HepG2 (cell line): ENCODE results near the gene ADAT3. TPM values are rescaled to one million over a fixed set of nuclear protein-coding genes. Genes with fewer than 3 reads are reported as not detected.

ENCODE experiments used
- ATRX ChIP-seq: sonication (generic); formaldehyde crosslinking; IDR thresholded peaks from 2 replicates; pipeline ENCODE4 v1.4.0; 2020; ENCODE audit warnings: missing genetic modification reagents, borderline replicate concordance
- BCL3 ChIP-seq: sonication (generic); formaldehyde crosslinking; IDR thresholded peaks from 2 replicates; pipeline ENCODE4 v1.5.1; 2020; ENCODE audit warnings: mild to moderate bottlenecking, missing genetic modification reagents, moderate library complexity
- CBX1 ChIP-seq: IDR thresholded peaks from one replicate; pipeline ENCODE4 v1.6.1; 2016; ENCODE audit warnings: antibody characterized with exemption, low read depth
- DBP ChIP-seq: sonication (generic); formaldehyde crosslinking; IDR thresholded peaks from 2 replicates; pipeline ENCODE4 v1.4.0; 2020; ENCODE audit warnings: missing genetic modification reagents; ENCODE audit errors: not compliant biosample characterization
- GATAD2A ChIP-seq: IDR thresholded peaks from 2 replicates; pipeline ENCODE4 v1.6.1; 2016
- HCFC1 ChIP-seq: fragments of 150-350 bp; IDR thresholded peaks from 2 replicates; pipeline ENCODE4 v1.6.1; 2014; ENCODE audit warnings: low read depth, low read length
- IRF9 ChIP-seq: sonication (generic); formaldehyde crosslinking; IDR thresholded peaks from 2 replicates; pipeline ENCODE4 v1.8.0; 2022; ENCODE audit warnings: missing genetic modification reagents, mild to moderate bottlenecking, borderline replicate concordance
- IRX3 ChIP-seq: sonication (generic); formaldehyde crosslinking; IDR thresholded peaks from 2 replicates; pipeline ENCODE4 v1.8.1; 2023; ENCODE audit warnings: mild to moderate bottlenecking, low read depth, missing genetic modification reagents, borderline replicate concordance
- PHF20 ChIP-seq: sonication (generic); formaldehyde crosslinking; IDR thresholded peaks from 2 replicates; pipeline ENCODE4 v1.5.0; 2020; ENCODE audit warnings: mild to moderate bottlenecking, missing genetic modification reagents
- TRAFD1 ChIP-seq: sonication (generic); formaldehyde crosslinking; IDR thresholded peaks from 2 replicates; pipeline ENCODE4 v1.5.1; 2020; ENCODE audit warnings: missing genetic modification reagents, mild to moderate bottlenecking, borderline replicate concordance
- TSC22D2 ChIP-seq: sonication (generic); formaldehyde crosslinking; IDR thresholded peaks from 2 replicates; pipeline ENCODE4 v1.5.1; 2020; ENCODE audit warnings: missing genetic modification reagents, mild to moderate bottlenecking, borderline replicate concordance
- ZKSCAN8 ChIP-seq: IDR thresholded peaks from 2 replicates; pipeline ENCODE4 v1.6.1; 2016; ENCODE audit warnings: borderline replicate concordance, missing genetic modification reagents, missing compliant biosample characterization
- ZNF142 ChIP-seq: sonication (generic); formaldehyde crosslinking; IDR thresholded peaks from 2 replicates; pipeline ENCODE4 v1.4.0; 2020; ENCODE audit warnings: missing genetic modification reagents
- ZNF367 ChIP-seq: sonication (generic); formaldehyde crosslinking; IDR thresholded peaks from 2 replicates; pipeline ENCODE4 v1.4.0; 2020; ENCODE audit warnings: missing genetic modification reagents, borderline replicate concordance
- ZNF691 ChIP-seq: sonication (generic); formaldehyde crosslinking; IDR thresholded peaks from 2 replicates; pipeline ENCODE4 v1.4.0; 2020; ENCODE audit warnings: missing genetic modification reagents, low read depth, mild to moderate bottlenecking, borderline replicate concordance
- polyA plus RNA-seq, 8 experiments: library from polyadenylated mRNA; depleted of rRNA in 3 of 8; stranded (reverse) in 7 of 8; unstranded in 1 of 8; fragments of >200 nt; fragmentation: Illumina TruSeq in 4 of 8; extraction: Trizol in 4 of 8; gene quantifications; 2 replicates each; pipeline versions ENCODE4 v1.2.1 to v1.2.3, GENCODE V29; 2011 to 2016; ENCODE audit warnings: low read depth in 4 of 8, missing spikeins in 1 of 8, mixed read lengths in 1 of 8; ENCODE audit not compliant: insufficient read depth in 1 of 8
- total RNA-seq, 5 experiments: library from RNA; depleted of rRNA; stranded (reverse); fragments of >200 nt; fragmentation: Illumina TruSeq; extraction: Trizol; gene quantifications; 2 replicates each; pipeline ENCODE4 v1.2.3, GENCODE V29; 2016; ENCODE audit warnings: low read depth in 1 of 5

The ADAT3 gene
- total and polyA plus RNA-seq, 2 of the 13 experiments (the other 11 are each of a cell fraction or from before 2014, with no cell fraction given) = 0.95 to 3.5 TPM

- TF ChIP-seq CBX1 (peak; percentile 15), ATRX (no peak), IRX3 (CRISPR knock-in tag) (no peak), DBP (CRISPR knock-in tag) (no peak), PHF20 (CRISPR knock-in tag) (0 out of 2 replicates have a peak, but pooled peaks have one; percentile 38), TSC22D2 (CRISPR knock-in tag) (no peak), BCL3 (CRISPR knock-in tag) (peak; percentile 40; the same call in 1 of the 2 replicates), ZNF367 (CRISPR knock-in tag) (no peak), ZKSCAN8 (CRISPR knock-in tag) (no peak), GATAD2A (CRISPR knock-in tag) (no peak; the same call in 1 of the 2 replicates), IRF9 (CRISPR knock-in tag) (no peak), TRAFD1 (CRISPR knock-in tag) (no peak), ZNF142 (CRISPR knock-in tag) (no peak), HCFC1 (no peak; the same call in 1 of the 2 replicates), ZNF691 (CRISPR knock-in tag) (no peak)
Measured at GRCh38 chr19:1863638-1864479, 41.3 kb upstream of the ADAT3 start (continued).
